GM12865 (cell line): ENCODE results near the gene DMRT1.
"Not testable (repeated sequence)": the region's sequence is repeated elsewhere in the genome, so short reads cannot be mapped to it uniquely, and the experiment has no call there.

Experiments used
- DNase-seq: peaks from one replicate; pipeline ENCODE4 v3.0.0; 2010; ENCODE audit warnings: low read depth
- H3K4me3 ChIP-seq: 2 replicates; pipeline ENCODE4 v1.5.1; 2011; ENCODE audit warnings: mild to moderate bottlenecking, low read depth, low read length, control low read depth
- CTCF ChIP-seq: IDR thresholded peaks from 2 replicates; pipeline ENCODE4 v1.5.1; 2011; ENCODE audit warnings: low read length, control low read depth, low read depth, inconsistent platforms; ENCODE audit not compliant: insufficient read depth; ENCODE audit errors: missing control alignments

DMRT1 gene

GRCh38 chr9:998299-999110, 157.0 kb downstream of the DMRT1 start:
- DNase-seq, H3K4me3 ChIP-seq: not testable (repeated sequence)
- TF ChIP-seq CTCF, result peak; percentile 13

GRCh38 chr9:1001838-1002237, 160.3 kb downstream of the DMRT1 start:
- no peak for TF ChIP-seq CTCF
- no peak overlapping the region for H3K4me3 ChIP-seq
- DNase-seq, result no peak

- DNase-seq, result peak; percentile 41
- TF ChIP-seq CTCF, result no peak
- no peak overlapping the region for H3K4me3 ChIP-seq
These were observed 161.2 kb downstream of the DMRT1 start for GRCh38 chr9:1002678-1003077.

GRCh38 chr9:1005043-1005667, 163.7 kb downstream of the DMRT1 start:
- peak; percentile 83 for DNase-seq
- H3K4me3 ChIP-seq, result no peak overlapping the region
- TF ChIP-seq CTCF, result peak; percentile 64

- DNase-seq, result no peak
- no peak for TF ChIP-seq CTCF
These were observed 165.8 kb downstream of the DMRT1 start for GRCh38 chr9:1007312-1007711.

GRCh38 chr9:1008216-1008615, 166.7 kb downstream of the DMRT1 start:
- DNase-seq, result no peak
- TF ChIP-seq CTCF, result no peak
- no peak overlapping the region for H3K4me3 ChIP-seq

More at GRCh38 chr9:1007312-1007711, 165.8 kb downstream of the DMRT1 start:
- no peak overlapping the region for H3K4me3 ChIP-seq
